Stromal cell of bone marrow (primary cell): ENCODE results near the gene TRAPPC2B.

Source experiments
- DNase-seq: peaks from one replicate; pipeline ENCODE4 v3.0.0-alpha.2; 2012; ENCODE audit warnings: low read depth

TRAPPC2B gene

DNA sequence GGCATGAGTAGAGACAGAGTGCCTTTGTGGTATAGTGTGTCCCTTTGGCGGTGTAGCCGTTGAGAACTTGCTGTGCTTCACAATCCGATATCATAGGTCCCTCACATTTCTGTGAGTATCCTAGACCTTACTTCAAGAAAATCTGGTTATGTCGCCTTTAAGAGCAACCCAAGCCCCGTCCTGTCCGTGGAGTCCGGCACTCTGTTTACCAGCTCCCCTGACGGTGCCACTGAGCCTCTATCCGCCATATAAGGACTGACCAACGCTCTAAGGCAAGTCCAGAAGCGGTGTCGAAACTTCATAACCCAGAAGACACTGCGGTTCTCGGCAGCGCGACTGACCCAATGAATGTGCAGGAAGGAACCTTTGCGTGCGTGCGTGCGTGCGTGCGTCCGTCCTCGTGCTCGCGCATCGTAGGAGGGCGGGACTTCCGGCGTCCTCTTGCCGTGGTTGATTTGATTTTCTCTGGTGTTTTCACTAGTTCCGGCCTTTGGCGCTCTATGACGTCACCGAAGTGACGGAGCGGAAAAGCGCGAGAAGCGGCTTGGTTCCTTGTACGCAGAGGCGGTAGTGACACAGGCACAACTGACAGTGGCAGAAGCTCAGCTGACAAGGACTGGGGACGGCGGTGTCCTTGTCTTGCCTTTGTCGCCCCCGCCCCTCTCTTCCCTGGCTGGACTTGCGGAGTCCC lies at the start of gene TRAPPC2B, which contains the start of gene ZNF547:
TSS of gene TRAPPC2B (plus strand) at position 555 of the 691 bp plus-strand sequence. CDS start 1,283 bp downstream, outside the sequence.
TSS of gene ZNF547 (plus strand) at position 555 of the 691 bp plus-strand sequence. CDS start 5,005 bp downstream, outside the sequence.
- DNase-seq = peak; percentile 99

DNA sequence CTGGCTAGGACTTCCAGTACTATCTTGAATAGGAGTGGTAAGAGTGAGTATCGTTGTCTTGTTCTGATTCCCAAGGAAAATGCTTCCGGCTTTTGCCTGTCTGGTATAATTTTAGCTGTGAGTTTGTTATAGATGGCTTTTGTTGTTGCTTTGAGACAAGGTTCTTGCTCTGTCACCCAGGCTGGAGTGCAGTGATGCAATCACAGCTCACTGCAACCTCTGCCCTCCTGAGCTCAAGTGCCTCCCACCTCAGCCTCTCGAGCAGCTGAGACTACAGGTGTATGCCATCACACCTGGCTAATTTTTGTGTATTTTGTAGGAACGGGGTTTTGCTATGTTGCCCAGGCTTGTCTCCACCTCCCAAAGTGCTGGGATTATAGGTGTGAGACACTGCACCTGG lies 49.2 kb upstream of the TRAPPC2B start:
- DNase-seq = no peak

DNA sequence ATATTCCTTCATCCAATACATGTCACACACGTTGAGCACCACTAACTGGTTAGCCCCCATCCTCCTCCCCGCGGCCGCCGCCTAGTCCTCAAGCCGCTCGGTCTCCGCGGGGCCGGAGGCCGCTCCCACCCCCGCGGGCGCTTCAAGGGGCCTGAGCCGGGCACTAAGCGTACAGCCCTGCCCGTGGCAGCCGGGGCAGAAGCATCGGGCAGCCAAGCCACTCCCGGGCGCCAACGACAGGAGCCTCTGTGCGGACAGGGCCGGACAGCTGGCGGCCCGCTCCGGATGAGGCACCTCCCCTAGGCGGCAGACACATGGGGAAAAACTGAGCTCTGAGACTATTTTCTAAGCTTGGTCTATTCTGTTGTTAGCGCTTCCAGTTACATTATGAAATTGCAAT lies 45.8 kb upstream of the TRAPPC2B start:
- no peak for DNase-seq

DNA sequence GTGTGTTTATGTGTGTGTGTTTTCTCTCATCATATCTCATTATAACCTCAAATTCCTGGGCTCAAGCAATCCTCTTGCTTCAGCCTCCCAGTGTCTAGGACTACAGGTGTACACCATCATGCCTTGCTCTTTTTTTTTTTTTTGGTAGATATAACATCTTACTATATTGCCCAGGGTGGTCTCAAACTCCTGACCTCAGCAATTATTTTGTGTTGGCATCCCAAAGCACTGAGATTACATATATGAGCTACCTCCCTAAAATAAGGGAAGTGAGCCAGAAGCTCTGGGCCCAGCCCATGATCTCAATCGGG lies 43.5 kb upstream of the TRAPPC2B start:
- DNase-seq = no peak

DNA sequence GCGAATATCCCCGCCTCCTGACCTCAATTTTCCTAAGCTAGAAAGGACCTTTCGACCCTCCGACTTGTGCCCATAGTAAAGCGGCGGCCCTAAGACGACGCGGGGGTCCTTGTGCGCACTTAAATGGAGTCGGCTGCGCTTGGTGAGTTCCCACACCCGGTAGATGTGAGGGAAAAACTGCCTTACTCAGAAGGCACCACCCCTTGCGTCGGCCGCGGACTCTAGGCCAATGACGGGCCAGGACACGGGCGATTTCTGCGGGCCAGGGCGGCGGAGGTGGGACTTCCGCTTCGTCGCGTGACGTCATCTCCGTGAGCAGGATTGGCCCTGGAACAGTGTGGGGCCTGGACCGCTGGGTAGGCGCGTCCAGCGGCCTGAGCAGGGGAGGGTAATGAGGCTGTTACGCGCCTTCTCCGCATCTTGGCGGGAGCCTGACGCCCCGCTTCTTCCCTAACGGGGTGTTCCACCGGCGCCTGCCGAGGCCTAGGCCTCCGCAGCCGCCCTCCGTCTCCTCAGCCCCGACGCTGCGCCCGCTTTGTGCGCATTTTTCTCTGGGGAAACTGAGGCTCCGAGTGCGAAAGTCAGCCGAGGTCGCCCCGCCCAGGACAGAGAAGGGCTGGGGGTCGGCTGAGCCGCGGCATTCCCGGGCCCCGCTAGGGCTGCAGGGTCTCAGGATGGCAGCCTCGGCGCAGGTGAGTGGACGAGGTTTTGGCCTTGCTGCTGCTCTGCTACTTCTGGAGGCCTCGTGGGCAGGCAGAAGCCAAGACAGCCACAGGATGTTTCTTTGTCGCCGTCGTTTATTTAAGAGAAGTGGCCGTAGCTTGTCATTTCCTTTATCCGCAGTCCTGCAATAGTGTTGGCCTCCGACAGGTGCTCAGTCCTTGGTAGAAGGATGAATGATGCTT lies 42.9 kb upstream of the TRAPPC2B start, which contains the start of gene ZNF543:
TSS of gene ZNF543 (plus strand) at position 293 of the 905 bp plus-strand sequence. CDS start at position 675, 382 bp downstream.
- peak; percentile 94 for DNase-seq

DNA sequence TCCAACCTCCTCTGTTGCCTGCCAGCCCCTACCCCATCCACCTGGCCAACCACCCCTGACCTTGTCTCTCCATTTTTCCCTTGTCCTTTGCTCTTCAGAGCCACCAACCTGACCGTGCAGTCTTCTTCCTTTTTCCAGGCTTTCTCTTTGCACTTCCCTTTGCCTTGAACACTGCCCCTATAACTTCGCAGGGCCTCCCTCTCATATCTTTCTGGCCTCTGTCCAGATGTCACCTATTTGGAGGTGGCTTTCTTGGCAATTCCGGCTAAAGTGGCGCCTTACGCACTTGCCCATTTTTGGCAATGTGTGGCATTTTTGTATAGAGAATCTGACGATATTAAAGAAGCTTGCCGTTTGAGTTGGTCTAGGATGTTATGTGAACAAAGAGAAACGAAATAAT lies 42.2 kb upstream of the TRAPPC2B start:
- DNase-seq = no peak

DNA sequence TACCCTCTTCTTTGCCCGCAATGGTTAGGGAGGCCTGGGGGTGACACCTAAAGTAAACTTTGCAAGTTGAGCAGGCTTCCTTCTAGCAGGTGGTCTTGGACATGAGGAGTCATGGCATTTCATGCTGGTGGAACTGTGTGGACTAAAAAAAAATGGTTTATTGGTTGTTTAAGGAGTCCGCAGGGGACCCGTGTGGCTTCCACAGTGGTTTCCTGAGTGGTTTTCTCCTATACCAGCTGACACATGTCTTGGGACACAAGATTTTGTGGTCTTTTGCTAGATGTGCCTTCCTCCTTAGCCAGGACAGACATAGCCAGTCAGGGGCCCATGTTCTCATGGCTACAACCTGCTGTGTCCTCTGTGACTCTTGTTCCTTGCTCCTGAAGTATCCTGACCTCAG lies 41.6 kb upstream of the TRAPPC2B start:
- DNase-seq = no peak

DNA sequence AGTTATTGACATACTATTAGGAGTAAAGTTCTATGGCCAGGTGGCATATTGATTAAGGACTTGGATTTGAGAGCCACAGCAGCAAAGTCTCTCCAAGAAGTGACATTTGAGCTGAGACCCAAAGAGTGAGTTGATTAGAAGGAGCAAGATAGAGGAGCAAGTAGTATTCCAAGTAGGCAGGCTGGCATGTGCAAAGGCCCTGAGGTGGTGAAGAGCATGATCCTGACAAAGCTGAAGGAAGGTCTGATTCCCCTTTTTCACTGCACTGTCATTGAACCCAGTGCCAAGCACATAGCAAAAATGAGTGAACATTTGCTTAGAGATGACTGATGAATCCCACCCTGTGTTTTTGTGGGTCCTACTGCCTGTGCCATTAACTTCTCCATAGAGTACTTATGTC lies 38.4 kb upstream of the TRAPPC2B start:
- DNase-seq = no peak

DNA sequence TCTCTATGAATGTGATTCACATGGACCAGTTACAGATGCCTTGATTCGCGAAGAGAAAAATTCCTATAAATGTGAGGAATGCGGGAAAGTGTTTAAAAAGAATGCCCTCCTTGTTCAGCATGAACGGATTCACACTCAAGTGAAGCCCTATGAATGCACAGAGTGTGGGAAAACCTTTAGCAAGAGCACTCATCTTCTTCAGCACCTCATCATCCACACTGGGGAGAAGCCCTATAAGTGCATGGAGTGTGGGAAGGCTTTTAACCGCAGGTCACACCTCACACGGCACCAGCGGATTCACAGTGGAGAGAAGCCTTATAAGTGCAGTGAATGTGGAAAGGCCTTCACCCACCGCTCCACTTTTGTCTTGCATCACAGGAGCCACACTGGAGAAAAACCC lies 35.4 kb upstream of the TRAPPC2B start:
- no peak for DNase-seq

DNA sequence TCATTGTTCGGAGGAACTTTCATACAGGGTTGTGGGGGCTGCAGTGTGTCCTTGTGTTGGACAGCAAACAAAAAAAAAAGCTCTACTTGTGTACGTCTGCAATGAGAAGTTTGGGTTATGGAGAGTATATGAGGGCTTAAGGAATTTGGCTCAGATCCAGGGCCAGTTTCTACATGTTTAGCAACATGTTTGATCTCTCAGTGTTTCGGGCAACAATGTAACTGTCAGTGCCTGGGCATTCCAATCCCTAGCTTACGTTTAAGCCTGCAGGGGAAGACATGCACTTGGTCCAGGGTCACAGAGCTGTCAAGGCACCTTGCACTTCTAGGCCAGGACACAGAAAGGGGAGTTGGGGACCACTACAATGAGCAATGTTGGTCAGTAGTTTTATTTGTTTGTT lies 29.2 kb upstream of the TRAPPC2B start:
- no peak for DNase-seq

DNA sequence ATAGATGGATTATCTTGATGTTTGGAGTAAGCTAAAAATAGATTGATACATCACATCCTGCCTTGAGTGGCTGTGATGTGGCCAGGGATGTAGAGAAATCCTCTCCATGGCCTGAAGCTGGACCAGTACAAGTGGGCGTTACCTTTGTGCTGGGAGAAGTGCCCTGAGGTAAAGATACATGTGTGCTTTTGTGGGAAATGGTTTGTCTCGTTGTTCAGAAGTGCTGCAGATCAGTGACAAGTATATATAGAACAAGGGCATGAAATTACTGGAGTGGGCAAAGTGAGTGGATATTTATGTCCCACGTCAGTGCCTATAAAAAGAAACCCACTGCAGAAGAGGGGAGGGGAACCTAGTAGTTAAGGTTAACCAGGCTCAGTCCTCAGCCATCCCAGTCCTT lies 24.5 kb upstream of the TRAPPC2B start:
- no peak for DNase-seq

DNA sequence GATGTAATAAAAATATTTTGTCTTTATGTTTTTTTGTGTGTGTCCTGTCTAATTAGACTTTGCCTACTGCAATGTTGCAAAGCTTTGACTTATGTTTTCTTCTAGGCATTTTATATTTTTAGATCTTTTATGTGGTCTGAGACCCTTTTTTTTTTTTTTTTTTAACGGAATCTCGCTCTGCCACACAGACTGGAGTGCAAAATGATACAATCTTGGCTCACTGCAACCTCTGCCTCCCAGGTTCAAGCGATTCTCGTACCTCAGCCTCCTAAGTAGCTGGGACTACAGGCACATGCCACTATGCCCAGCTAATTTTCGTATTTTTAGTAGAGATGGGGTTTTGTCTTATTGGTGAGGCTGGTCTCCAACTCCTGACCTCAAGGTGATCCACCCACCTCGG lies 20.8 kb upstream of the TRAPPC2B start:
- DNase-seq = no peak

DNA sequence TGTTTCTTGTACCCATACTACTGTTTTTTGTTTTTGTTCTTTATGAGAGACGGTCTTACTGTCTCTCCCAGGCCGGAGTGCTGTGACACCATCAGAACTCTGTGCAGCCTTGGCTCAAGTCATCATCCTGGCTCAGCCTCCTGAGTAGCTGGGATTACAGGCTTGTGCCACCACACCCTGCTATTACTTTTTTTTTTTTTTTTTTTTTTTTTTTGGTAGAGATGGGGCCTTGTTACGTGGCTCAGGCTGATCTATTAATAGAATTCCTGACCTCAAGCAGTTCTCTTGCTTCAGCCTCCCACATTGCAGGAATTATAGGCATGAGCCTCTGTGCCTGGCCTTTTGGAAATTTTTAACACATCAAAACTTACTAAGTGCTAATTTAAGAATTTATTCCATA lies 15.2 kb upstream of the TRAPPC2B start:
- peak; percentile 32 for DNase-seq

DNA sequence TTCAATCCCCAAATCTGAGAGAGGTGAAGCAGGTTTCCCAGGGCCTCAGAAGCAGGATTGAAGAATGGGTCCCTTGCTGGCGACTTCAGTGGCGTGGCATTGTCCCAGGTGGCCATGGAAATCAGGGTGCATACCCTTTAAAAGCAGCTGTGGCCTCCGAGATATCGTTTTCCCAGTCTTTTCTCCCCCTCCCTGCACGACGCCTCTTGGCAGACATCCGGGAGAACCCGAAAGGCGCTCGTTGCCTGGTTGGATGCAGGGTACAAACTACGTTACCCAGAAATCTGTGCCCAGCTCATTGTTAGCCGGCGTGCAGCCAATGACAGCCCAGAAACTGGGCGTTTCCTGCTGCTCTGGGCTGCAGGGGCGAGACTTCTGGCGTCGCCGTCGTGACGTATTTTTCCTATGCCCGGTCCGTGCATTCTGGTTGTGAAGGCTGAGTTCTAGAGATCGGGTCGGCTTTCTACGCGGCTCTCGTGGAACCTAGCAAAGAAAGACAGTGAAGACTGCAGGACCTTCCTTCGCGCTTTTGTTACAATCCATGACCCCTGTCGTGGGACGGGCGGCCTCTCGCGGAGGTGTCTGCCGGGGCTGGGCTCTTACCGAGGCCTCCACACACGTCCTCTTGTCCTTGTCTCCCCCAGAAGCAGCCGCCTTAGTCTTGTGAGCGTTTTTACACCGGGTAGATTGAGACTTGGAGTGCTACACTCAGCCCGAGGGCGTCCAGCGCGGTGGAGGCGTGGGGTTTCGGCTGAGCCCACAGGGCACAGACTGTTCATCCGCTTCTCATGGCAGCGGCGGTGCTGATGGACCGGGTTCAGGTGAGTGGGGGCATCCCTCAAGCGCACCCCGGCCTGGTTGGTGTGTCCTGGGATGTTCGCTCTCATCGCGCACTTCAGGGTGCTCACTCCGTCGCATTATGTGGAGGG lies 12.2 kb upstream of the TRAPPC2B start, which contains the start of gene ZNF304:
TSS of gene ZNF304 (plus strand) at position 395 of the 929 bp plus-strand sequence. CDS start at position 789, 394 bp downstream.
- peak; percentile 96 for DNase-seq

DNA sequence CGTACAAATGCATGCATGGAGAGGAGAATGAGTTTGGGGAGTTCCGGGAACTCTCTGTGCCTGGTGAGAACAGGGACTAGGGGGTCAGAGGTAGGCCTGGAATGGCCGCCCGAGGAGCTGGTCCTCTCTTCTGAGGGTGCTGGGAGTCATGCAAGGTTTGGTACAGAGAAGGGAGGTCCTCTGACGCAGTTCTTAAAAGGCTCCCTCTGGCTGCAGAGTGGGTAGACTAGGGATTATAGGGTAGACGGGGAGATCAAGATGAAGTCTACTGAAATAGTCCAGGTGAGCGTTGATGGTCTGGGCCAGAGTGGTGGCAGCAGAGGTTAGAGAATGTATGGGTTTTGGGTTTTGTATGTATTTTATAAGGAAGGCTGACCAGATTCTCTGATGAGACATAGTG lies 11.5 kb upstream of the TRAPPC2B start:
- DNase-seq = no peak

DNA sequence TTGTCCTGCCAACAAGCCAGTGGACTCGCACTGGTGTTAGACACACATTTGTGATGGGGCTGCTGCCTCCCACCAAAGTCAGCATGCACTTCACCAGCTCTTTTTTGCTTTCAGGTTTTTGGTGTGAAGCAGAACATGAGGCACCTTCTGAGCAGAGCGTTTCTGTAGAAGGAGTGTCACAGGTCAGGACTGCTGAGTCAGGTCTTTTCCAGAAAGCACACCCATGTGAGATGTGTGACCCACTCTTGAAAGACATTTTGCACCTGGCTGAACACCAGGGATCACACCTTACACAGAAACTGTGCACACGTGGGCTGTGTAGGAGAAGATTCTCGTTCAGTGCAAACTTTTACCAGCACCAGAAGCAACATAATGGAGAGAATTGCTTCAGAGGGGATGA lies 7.4 kb upstream of the TRAPPC2B start:
- DNase-seq = no peak

DNA sequence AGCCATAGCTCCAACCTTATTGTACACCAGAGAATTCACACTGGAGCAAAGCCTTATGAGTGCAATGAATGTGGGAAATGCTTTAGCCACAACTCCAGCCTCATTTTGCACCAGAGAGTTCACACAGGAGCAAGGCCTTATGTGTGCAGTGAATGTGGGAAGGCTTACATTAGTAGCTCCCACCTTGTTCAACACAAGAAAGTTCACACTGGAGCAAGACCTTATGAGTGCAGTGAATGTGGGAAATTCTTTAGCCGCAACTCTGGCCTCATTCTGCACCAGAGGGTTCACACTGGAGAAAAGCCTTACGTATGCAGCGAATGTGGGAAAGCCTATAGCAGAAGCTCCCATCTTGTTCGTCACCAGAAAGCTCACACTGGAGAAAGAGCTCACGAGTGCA lies 5.9 kb upstream of the TRAPPC2B start:
- DNase-seq = no peak

DNA sequence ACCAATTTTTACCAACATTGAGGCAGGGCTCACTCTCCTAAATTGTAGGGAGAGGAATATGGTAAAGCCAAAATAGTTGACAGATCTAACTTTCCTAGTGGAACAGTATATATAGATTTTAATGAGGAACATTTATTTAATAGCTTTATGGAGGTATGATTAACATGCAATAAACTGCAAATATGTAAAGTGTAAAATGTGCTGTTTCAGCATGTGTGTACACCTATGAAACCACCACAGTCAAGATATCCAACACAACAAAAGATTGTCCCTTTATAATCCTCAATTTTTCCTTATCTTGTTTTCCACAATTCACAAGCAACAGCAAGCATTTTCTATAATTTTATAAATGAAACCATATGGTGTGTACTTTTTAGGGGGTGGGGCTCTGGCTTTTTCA lies 4.1 kb upstream of the TRAPPC2B start:
- no peak for DNase-seq

DNA sequence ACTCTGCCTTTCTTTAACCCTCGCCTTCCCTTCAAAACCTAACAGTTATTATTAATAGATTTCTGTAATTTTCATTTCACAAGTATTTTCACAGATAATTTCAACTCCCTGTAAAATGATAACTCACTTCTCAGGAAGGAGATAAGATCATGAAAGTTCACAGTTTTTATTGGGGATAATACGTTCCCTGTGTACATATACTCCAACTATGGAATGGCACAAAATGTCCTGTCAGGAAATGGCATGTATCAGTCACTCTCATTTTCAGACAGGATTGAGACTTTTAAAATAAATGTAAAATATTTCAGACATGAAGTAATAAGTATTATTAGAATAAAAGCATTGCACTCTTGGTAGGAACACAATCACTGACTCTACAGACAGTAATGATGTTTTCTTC lies 932 bp upstream of the TRAPPC2B start:
- no peak for DNase-seq

DNA sequence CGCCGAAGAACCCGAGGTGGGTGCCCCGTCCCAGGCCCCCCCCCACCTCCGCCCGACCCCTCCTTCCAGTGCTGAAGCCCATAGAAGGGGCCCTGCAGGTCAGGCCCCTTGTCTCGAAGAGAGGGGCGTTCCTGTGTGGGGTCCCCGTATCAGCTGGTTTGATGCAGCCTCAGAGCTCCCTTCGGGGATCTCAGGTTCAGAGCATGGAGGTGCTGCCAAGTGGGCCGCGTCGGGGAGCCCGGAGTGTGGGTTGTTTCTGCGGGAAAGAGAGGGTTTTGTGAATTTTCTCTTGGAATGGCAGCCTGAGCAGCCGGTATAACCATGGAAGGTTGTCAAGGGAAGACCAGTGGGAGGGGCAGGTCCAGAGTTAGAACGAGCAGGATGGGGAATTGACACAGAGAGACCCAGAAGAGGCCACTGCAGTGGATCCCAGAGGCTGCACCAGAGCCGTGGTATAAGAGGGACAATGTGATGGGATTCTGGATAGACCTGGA lies 384 bp downstream of the TRAPPC2B start:
- no peak for DNase-seq

DNA sequence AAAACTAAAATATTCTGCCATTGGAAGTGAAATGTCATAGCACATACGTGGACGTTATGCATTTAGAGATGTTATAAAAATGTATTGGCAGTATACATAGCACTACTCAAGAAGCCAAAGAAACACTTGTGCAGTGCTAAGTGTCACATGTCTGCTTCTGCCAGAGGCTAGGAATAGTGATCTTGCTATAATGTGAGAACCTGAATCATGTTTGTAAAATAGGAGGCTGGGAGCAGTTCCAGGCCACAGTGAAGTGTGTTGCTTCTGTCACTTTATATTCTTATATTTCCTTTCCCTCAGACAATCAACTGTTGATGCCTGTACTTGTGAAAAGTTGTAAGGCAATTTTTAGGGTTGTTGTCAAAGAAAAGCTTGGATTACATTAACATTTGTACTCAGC lies 3.4 kb downstream of the TRAPPC2B start:
- DNase-seq = no peak

DNA sequence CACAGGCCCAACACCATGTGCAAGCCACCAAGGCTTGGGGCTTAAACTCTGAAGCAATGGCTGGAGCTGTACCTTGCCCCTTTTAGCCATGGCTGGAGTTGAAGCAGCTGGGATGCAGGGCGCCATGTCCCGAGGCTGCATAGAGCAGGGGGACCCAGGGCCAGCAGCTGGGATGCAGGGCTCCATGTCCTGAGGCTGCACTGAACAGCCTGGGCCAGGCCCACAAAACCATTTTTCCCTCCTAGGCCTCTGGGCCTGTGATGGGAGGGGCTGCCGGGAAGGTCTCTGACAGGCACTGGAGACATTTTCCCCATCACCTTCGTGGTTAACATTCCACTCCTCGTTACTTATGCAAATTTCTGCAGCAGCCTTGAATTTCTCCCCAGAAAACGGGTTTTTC lies 10.8 kb downstream of the TRAPPC2B start:
- no peak for DNase-seq
